K562 (cell line): Measurements from ENCODE around the gene GPR119. TPM values are rescaled to one million over a fixed set of nuclear protein-coding genes. Genes with fewer than 3 reads are reported as not detected.

ENCODE experiments used
- ATAC-seq: fragments of 200-7000 bp; cut with Tn5 transposase; 3 replicates; pipeline ENCODE4 v1.9.1; 2020; ENCODE audit warnings: moderate library complexity
- BruUV-seq: library from RNA; stranded (reverse); fragments of 400-500 nt; replicated peaks from 2 replicates; lab custom pipeline; 2021; lab: Mats Ljungman, UMichigan
- CTCF ChIA-PET: fragments of 300-600 bp; formaldehyde crosslinking; extraction: SDS; loops from one replicate; lab custom pipeline; 2021; ENCODE audit warnings: low intra/inter-chr PET ratio; lab: Yijun Ruan, JAX
- POLR2A ChIA-PET: fragments of 300-600, 350-650 bp; sonication (Branson Sonifier 250); formaldehyde crosslinking; extraction: SDS; loops from one replicate; lab custom pipeline; 2021; ENCODE audit warnings: antibody characterized with exemption, inconsistent platforms; lab: Yijun Ruan, JAX
- DNase-seq, 4 experiments: peaks; one replicate each; pipeline versions ENCODE4 v3.0.0 to v3.0.0-alpha.2; 2011 to 2018; ENCODE audit warnings: low spot score in 3 of 4, mixed read lengths in 3 of 4; ENCODE audit errors: extremely low read depth in 1 of 4
- FAIRE-seq: peaks from 2 replicates; lab custom pipeline; 2011; peaks lifted over from hg19 to GRCh38; lab: Jason Lieb, UNC
- H2AFZ ChIP-seq: 2 replicates; pipeline ENCODE4 v1.6.0; 2011; ENCODE audit warnings: low read depth, low read length, control low read depth, inconsistent platforms
- H3K27ac ChIP-seq: fragments of 200-600 bp; 3 replicates; pipeline ENCODE4 v1.8.0; 2011; ENCODE audit warnings: low read depth, mild to moderate bottlenecking, control low read depth, inconsistent platforms, low read length, moderate library complexity, mixed read lengths; ENCODE audit errors: extremely low read depth
- H3K27me3 ChIP-seq, 2 experiments: fragments of 300-600 bp in 1 of 2; 2 replicates in 1 of 2; 3 replicates in 1 of 2; pipeline versions ENCODE4 v1.6.0 to v1.8.0; 2011; ENCODE audit warnings: inconsistent platforms in 2 of 2, low read length in 2 of 2, mild to moderate bottlenecking in 1 of 2, mixed read lengths in 1 of 2, moderate library complexity in 1 of 2; ENCODE audit not compliant: control insufficient read depth in 2 of 2, insufficient read depth in 2 of 2
- H3K36me3 ChIP-seq: fragments of 300-600 bp; 3 replicates; pipeline ENCODE4 v1.8.0; 2011; ENCODE audit warnings: mild to moderate bottlenecking, low read length, inconsistent platforms; ENCODE audit not compliant: control insufficient read depth, insufficient read depth
- H3K4me1 ChIP-seq, 2 experiments: fragments of 200-600 bp in 1 of 2; replicated peaks in 1 of 2; 2 replicates in 1 of 2; 3 replicates in 1 of 2; pipeline versions ENCODE4 v1.5.1 to v1.8.0; 2011; ENCODE audit warnings: inconsistent platforms in 2 of 2, low read length in 2 of 2, mild to moderate bottlenecking in 1 of 2, mixed read lengths in 1 of 2, moderate library complexity in 1 of 2; ENCODE audit not compliant: control insufficient read depth in 2 of 2, insufficient read depth in 2 of 2
- H3K4me2 ChIP-seq: 2 replicates; pipeline ENCODE4 v1.6.1; 2011; ENCODE audit warnings: low read length, control low read depth, inconsistent platforms, mixed read lengths; ENCODE audit not compliant: insufficient read depth
- H3K4me3 ChIP-seq: fragments of 200-600 bp; sonication (generic), shearing (Covaris generic); 2 replicates; pipeline ENCODE4 v1.5.1; 2016; ENCODE audit warnings: control low read depth, inconsistent platforms
- H3K79me2 ChIP-seq: fragments of 200-600 bp; 3 replicates; pipeline ENCODE4 v1.8.0; 2011; ENCODE audit warnings: low read length, inconsistent platforms; ENCODE audit not compliant: control insufficient read depth, insufficient read depth
- H3K9ac ChIP-seq, 2 experiments: 2 replicates each; pipeline versions ENCODE4 v1.6.0 to v1.6.1; 2011; ENCODE audit warnings: low read depth in 2 of 2, low read length in 2 of 2, control low read depth in 1 of 2, inconsistent platforms in 1 of 2, mild to moderate bottlenecking in 1 of 2, mixed read lengths in 1 of 2; ENCODE audit not compliant: insufficient read depth in 1 of 2
- H3K9me1 ChIP-seq: one replicate; pipeline ENCODE4 v1.6.0; 2011; ENCODE audit warnings: inconsistent platforms, mild to moderate bottlenecking, low read length, moderate library complexity; ENCODE audit not compliant: control insufficient read depth, insufficient read depth
- H3K9me3 ChIP-seq: replicated peaks from 2 replicates; pipeline ENCODE4 v1.5.1; 2011; ENCODE audit warnings: low read depth, low read length, inconsistent platforms; ENCODE audit not compliant: control insufficient read depth, insufficient read depth
- H4K20me1 ChIP-seq: replicated peaks from 2 replicates; pipeline ENCODE4 v1.6.1; 2011; ENCODE audit warnings: low read length, inconsistent platforms, mixed read lengths; ENCODE audit not compliant: control insufficient read depth, insufficient read depth
- FOXJ3 ChIP-seq: sonication (generic); formaldehyde crosslinking; IDR thresholded peaks from 2 replicates; pipeline ENCODE4 v1.4.0; 2020; ENCODE audit warnings: mild to moderate bottlenecking, missing genetic modification reagents
- FOXP1 ChIP-seq: sonication (generic); formaldehyde crosslinking; IDR thresholded peaks from 2 replicates; pipeline ENCODE4 v1.8.0; 2022; ENCODE audit warnings: mild to moderate bottlenecking, missing genetic modification reagents
- PML ChIP-seq: IDR thresholded peaks from 2 replicates; pipeline ENCODE4 v1.6.1; 2012; ENCODE audit warnings: low read length, inconsistent platforms
- SMARCA4 ChIP-seq: fragments of 450-650 bp; IDR thresholded peaks from 2 replicates; pipeline ENCODE4 v1.6.1; 2016
- UBTF ChIP-seq, 2 experiments: IDR thresholded peaks; 2 replicates each; pipeline ENCODE4 v1.6.1; 2012; ENCODE audit warnings: improper control_type of control experiment in 2 of 2, low read depth in 2 of 2, low read length in 2 of 2, borderline replicate concordance in 1 of 2
- ZKSCAN1 ChIP-seq: fragments of 150-350 bp; IDR thresholded peaks from 2 replicates; pipeline ENCODE4 v1.6.1; 2016; ENCODE audit warnings: low read depth, low read length
- ZNF75A ChIP-seq: fragments of 450-650 bp; formaldehyde crosslinking; IDR thresholded peaks from 2 replicates; pipeline ENCODE4 v1.4.0; 2020; ENCODE audit warnings: mild to moderate bottlenecking
- WGBS: fragments of 100-300 bp; shearing (Covaris generic); methylation state at CpG from one replicate; pipeline ENCODE4 v1.1.6; 2016; ENCODE audit warnings: low coverage, mixed read lengths; ENCODE audit not compliant: insufficient coverage; ENCODE audit errors: missing lambda C conversion rate; 5-methylcytosine and 5-hydroxymethylcytosine counted together
- in situ Hi-C: fragments of 300-500 bp; cut with MboI; formaldehyde crosslinking; loops from 4 replicates; pipeline ENCODE4 v1.15.0; 2018; ENCODE audit warnings: inconsistent platforms, mixed read lengths
- intact Hi-C: fragments of 100-400 bp; cut with micrococcal nuclease; formaldehyde crosslinking; loops from 2 replicates; pipeline ENCODE4 v1.14.2; 2022
- polyA plus RNA-seq, 8 experiments: library from polyadenylated mRNA; depleted of rRNA in 4 of 8; stranded (reverse) in 5 of 8; unstranded in 3 of 8; fragments of >200 nt; fragmentation: Nextera tagmentation in 2 of 8; fragmentation: Illumina TruSeq in 1 of 8; extraction: Ambion mirVana in 2 of 8; extraction: Trizol in 1 of 8; gene quantifications; 2 replicates each; pipeline versions ENCODE4 v1.2.1 to v1.2.3, GENCODE V29; 2011 to 2014; ENCODE audit warnings: inconsistent platforms in 1 of 8, missing spikeins in 1 of 8
- total RNA-seq, 7 experiments: library from RNA; depleted of rRNA in 6 of 7; stranded (reverse); fragments of >200 nt in 6 of 7; fragmentation: Illumina TruSeq in 2 of 7; extraction: Trizol in 2 of 7; gene quantifications; 2 replicates each; pipeline versions ENCODE4 v1.2.1 to v1.2.3, GENCODE V29; 2011 to 2021; ENCODE audit warnings: low replicate concordance in 1 of 7
- TF ChIP-seq, protein P1 (sequence below): fragments of 450-650 bp; IDR thresholded peaks from 2 replicates; pipeline ENCODE4 v1.7.0; 2016; ENCODE audit warnings: borderline replicate concordance

GPR119 gene
- total and polyA plus RNA-seq, 9 of the 15 experiments (the other 6 are each of a cell fraction or from before 2014, with no cell fraction given): not detected

- intact Hi-C loops: no loop called here
- no TSS peak for BruUV-seq
- TF ChIP-seq ZKSCAN1: 0 out of 2 replicates have a peak, but pooled peaks have one; percentile 15
- TF ChIP-seq FOXJ3 (CRISPR knock-in tag): no peak
- peak overlapping the region; percentile 79 for H2AFZ ChIP-seq
- peak overlapping the region; percentile 75; the same call in 1 of the 3 replicates for H3K27ac ChIP-seq
- H3K9me1 ChIP-seq: no peaks in the 10 kb centered on the region
- in situ Hi-C loops: no loop called here
- no peak overlapping the region for H3K4me2 ChIP-seq
- no peaks in the 10 kb centered on the region for H4K20me1 ChIP-seq
- peaks cover 4 to 37% of the 10 kb centered on the region in 2 experiments; a peak in 3 of 5 replicates for H3K4me1 ChIP-seq
- no peaks in the 10 kb centered on the region for H3K27me3 ChIP-seq
- no peak overlapping the region for H3K4me3 ChIP-seq
- 79% methylated on average over 4 of the region's 4 CpGs for WGBS
- FAIRE-seq (no peak), DNase-seq (no peak), ATAC-seq (no peak; the same call in 2 of the 3 replicates)
- POLR2A ChIA-PET: interaction anchor here (0.7 kb wide), 1 partner anchor 157 kb away, joined by 3 read pairs; no protein-coding TSS in a partner anchor
- no peaks in the 10 kb centered on the region for H3K79me2 ChIP-seq
- 0 out of 4 replicates have a peak overlapping the region, but pooled peaks of 1 of the 2 experiments have one; percentile 20 for H3K9ac ChIP-seq
- CTCF ChIA-PET: no interaction called here
- peaks cover 13% of the 10 kb centered on the region; the same call in 1 of the 3 replicates for H3K36me3 ChIP-seq
- no peaks in the 10 kb centered on the region for H3K9me3 ChIP-seq
These were observed 33.3 kb upstream of the GPR119 start for GRCh38 chrX:130418740-130419139.

GRCh38 chrX:130418066-130418465 lies 32.6 kb upstream of the GPR119 start:
- Histone ChIP-seq H3K4me1 (peaks cover 4 to 37% of the 10 kb centered on the region in 2 experiments; a peak in 3 of 5 replicates), H3K9me1 (no peaks in the 10 kb centered on the region), H3K27me3 (no peaks in the 10 kb centered on the region), H3K27ac (peak overlapping the region; percentile 75), H3K79me2 (no peaks in the 10 kb centered on the region), H3K4me3 (no peak overlapping the region), H3K9ac (peak overlapping the region in 1 of 2 experiments; percentile 20; a peak in 2 of 4 replicates), H2AFZ (peak overlapping the region; percentile 79), H4K20me1 (no peaks in the 10 kb centered on the region), H3K36me3 (peaks cover 16% of the 10 kb centered on the region; the same call in 1 of the 3 replicates), H3K9me3 (no peaks in the 10 kb centered on the region), H3K4me2 (peak overlapping the region; percentile 32; the same call in 1 of the 2 replicates)
- 4% methylated on average over 2 of the region's 2 CpGs for WGBS
- ATAC-seq: peak; percentile 84
- POLR2A ChIA-PET: no interaction called here
- BruUV-seq: no TSS peak
- intact Hi-C loops: no loop called here
- CTCF ChIA-PET: no interaction called here
- peak; percentile 48 to 80 (median 66) for DNase-seq
- peak; percentile 94 for FAIRE-seq
- in situ Hi-C loops: no loop called here
- no peak for TF ChIP-seq PML
- TF ChIP-seq, protein P1, sequence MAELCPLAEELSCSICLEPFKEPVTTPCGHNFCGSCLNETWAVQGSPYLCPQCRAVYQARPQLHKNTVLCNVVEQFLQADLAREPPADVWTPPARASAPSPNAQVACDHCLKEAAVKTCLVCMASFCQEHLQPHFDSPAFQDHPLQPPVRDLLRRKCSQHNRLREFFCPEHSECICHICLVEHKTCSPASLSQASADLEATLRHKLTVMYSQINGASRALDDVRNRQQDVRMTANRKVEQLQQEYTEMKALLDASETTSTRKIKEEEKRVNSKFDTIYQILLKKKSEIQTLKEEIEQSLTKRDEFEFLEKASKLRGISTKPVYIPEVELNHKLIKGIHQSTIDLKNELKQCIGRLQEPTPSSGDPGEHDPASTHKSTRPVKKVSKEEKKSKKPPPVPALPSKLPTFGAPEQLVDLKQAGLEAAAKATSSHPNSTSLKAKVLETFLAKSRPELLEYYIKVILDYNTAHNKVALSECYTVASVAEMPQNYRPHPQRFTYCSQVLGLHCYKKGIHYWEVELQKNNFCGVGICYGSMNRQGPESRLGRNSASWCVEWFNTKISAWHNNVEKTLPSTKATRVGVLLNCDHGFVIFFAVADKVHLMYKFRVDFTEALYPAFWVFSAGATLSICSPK: no peak
- TF ChIP-seq UBTF (IDR thresholded peaks at IDR 0.05; ENCODE audit: borderline replicate concordance in 1 of 2, low read depth in 2 of 2, low read length in 2 of 2): no peak
- TF ChIP-seq FOXP1: no peak
- 0 out of 2 replicates have a peak, but pooled peaks have one; percentile 29 for TF ChIP-seq SMARCA4
- no peak for TF ChIP-seq ZNF75A (CRISPR knock-in tag)
